HG03342 (cell line): ENCODE results near the gene PLAC1.
A peak's percentile ranks its signal among the peaks of the same experiment; 100 is the strongest.

Experiments used
- ATAC-seq: cut with Tn5 transposase; IDR thresholded peaks from one replicate; pipeline ENCODE4 v1.9.1; 2021; ENCODE audit warnings: mild to moderate bottlenecking, moderate library complexity; ENCODE audit not compliant: unreplicated experiment

Gene PLAC1

GRCh38 chrX:134671294-134671693, 13.0 kb upstream of the PLAC1 start:
- no peak for ATAC-seq

- no peak for ATAC-seq
These were observed 12.1 kb upstream of the PLAC1 start for GRCh38 chrX:134670134-134670924.

GRCh38 chrX:134669378-134670098, 11.3 kb upstream of the PLAC1 start:
- no peak for ATAC-seq

GRCh38 chrX:134664202-134664601, 5.9 kb upstream of the PLAC1 start:
- ATAC-seq = no peak

- ATAC-seq = no peak
These were observed 3.0 kb upstream of the PLAC1 start for GRCh38 chrX:134661295-134661694.

DNA sequence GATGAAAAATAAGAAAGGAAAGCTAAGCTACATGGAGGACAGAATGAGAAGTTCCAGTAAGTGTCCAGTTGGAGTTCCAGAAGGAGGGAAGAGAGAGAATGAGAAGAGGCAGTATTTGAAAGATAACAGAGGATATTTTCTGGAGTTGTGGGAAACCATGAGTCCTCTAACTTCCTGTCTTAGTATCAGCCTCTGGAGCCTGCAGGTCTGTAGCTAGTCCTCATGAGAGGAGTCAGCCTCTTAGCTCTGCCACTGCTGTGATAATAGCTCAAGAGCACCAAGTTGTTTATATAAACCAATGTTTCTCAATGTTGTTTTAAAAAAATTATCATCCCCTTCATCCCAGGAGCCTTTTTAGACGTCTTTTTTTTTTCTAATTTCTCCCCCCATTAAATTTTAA, 2.4 kb upstream of the PLAC1 start:
- ATAC-seq = no peak

GRCh38 chrX:134659761-134660160, 1.5 kb upstream of the PLAC1 start:
- ATAC-seq = no peak

GRCh38 chrX:134658760-134659023, 421 bp upstream of the PLAC1 start:
- no peak for ATAC-seq

- ATAC-seq = no peak
These were observed 3.8 kb downstream of the PLAC1 start for GRCh38 chrX:134654398-134655012.

- ATAC-seq = no peak
These were observed 4.4 kb downstream of the PLAC1 start for GRCh38 chrX:134653835-134654234.

DNA sequence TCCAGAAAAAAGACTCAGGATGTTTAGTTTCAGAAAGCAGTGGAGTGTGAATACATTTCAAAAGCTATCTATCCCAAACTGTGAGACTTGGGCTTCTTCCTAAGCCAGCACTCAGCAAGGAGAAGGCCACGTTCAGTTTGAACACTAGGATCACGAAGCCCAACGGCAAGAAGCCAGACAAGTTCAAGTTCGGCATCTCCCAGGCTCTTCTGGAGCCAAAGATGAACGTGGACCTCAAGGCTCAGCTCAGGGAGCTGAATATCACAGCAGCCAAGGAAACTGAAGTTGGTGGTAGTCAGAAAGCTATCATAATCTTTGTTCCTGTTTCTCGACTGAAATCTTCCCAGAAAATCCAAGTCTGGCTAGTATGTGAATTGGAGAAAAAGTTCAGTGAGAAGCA, 7.6 kb downstream of the PLAC1 start:
- no peak for ATAC-seq

DNA sequence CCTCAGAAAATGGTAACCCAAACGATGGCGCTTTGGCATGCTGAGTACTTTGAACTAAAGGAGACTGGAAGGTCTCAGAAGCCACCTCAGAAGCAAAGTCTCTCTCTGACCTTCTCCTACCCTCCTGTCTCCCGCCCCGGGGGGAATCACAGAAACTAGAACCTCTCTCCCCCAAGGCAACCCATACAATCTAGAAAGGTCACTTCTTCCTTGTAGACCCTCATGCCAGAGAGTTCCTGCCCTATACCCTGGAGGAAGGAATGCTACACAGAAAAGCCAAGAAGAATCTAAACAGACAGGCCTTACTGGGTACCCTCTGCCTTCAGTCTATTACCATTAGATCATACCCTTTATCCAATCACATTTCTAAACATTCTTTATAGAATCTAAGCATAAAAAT, 8.5 kb downstream of the PLAC1 start:
- no peak for ATAC-seq

GRCh38 chrX:134647477-134647877, 10.8 kb downstream of the PLAC1 start:
- no peak for ATAC-seq

GRCh38 chrX:134646691-134647090, 11.6 kb downstream of the PLAC1 start:
- no peak for ATAC-seq

DNA sequence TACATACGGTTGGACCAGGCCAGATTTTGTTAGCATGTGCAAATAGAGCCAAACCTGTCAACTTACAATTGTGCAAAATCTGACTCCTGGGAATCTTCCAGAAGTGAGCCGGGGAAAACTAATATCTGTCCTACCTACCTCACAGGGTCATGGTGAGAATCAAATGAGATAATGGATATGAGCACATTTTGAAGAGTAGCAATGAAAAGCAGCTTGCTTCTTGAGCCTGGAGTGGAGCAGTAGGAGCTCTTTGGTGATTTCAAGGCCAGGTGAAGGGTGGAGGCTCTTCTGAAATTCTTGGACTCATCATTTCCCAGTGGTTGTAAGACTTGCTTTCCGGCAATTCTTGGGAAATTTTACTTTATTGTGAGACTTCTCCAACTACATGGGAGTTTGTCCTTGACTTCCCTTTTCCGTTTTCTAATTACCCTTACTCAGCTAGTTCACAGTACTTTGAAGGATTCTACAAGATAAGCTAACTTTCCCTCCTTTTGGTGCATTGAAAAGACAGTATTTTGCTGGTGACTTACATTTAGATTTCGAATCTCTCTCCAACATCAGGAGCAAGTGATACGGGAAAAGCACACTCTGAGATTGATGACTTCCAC, 12.2 kb downstream of the PLAC1 start:
- ATAC-seq = no peak

- no peak for ATAC-seq
These were observed 15.9 kb downstream of the PLAC1 start for GRCh38 chrX:134642386-134642785.

GRCh38 chrX:134641346-134641745, 16.9 kb downstream of the PLAC1 start:
- ATAC-seq = no peak

DNA sequence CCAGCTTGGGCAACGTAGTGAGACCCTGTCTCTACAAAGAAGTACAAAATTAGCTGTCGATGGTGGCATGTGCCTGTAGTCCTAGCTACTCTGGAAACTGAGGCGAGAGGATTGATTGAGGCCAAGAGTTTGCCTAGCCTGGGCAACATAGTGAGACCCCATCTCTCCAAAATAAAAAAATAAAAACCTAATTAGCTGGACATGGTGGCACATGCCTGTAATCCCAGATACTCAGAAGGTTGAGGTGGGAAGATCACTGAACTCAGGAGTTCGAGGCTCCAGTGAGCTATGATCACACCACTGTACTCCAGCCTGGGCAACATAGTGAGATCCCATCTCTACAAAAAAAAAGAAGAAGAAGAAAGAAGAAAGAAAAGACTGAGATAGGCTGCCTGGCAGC, 17.4 kb downstream of the PLAC1 start:
- no peak for ATAC-seq

- ATAC-seq = no peak
These were observed 21.4 kb downstream of the PLAC1 start for GRCh38 chrX:134636851-134637250.

GRCh38 chrX:134634691-134635090, 23.6 kb downstream of the PLAC1 start:
- ATAC-seq = peak; percentile 76

GRCh38 chrX:134633832-134634231, 24.4 kb downstream of the PLAC1 start:
- no peak for ATAC-seq

DNA sequence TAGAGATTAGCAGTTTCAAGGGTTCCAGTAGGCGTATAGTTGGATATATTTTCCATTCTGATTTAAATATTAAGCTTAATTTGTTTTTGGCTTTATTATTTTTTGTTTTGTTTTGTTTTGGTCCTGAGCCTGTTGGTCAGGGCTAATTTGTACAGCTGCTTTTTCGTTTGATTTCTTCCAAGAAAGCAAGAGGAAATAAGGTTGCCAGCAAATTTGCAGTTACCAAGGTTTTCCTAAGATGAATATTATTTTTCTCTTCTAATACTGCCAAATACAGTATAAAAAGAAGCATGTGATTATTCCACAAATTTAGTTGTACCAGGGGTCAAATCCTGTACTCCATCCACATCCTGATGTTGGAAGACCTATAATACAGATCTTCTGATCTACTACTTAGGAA, 24.9 kb downstream of the PLAC1 start:
- no peak for ATAC-seq
